Thyroid gland (tissue), 4 donors: ENCODE results near the gene KCNQ4.

Experiments
- CTCF ChIP-seq, 6 experiments: fragments of 200-600 bp in 3 of 6; fragments of 450-650 bp in 3 of 6; sonication (generic) in 3 of 6; IDR thresholded peaks; one replicate each; pipeline ENCODE4 v1.5.1; 2016 to 2019; ENCODE audit warnings: antibody characterized with exemption in 6 of 6, mild to moderate bottlenecking in 2 of 6, inconsistent platforms in 1 of 6, moderate library complexity in 1 of 6
- POLR2A ChIP-seq, 2 donors: fragments of 450-650 bp; IDR thresholded peaks; one replicate each; pipeline ENCODE4 v1.6.1; 2017; ENCODE audit warnings: antibody characterized with exemption in 2 of 2, mild to moderate bottlenecking in 2 of 2, moderate library complexity in 1 of 2

GRCh38 chr1:40817791-40818263, 34.2 kb downstream of the KCNQ4 start:
- no peak for TF ChIP-seq CTCF (IDR thresholded peaks at IDR 0.05)
- no peak for TF ChIP-seq POLR2A (IDR thresholded peaks at IDR 0.05)
